Cerebellar nuclear complex (tissue), 1 donor: ENCODE data around the gene MPP1.
A peak's percentile ranks its signal among the peaks of the same experiment; 100 is the strongest.

ENCODE experiments used
- DNase-seq, 2 experiments: peaks; one replicate each; lab custom pipeline; 2025; lab: John Stamatoyannopoulos, UW

The MPP1 gene

DNA sequence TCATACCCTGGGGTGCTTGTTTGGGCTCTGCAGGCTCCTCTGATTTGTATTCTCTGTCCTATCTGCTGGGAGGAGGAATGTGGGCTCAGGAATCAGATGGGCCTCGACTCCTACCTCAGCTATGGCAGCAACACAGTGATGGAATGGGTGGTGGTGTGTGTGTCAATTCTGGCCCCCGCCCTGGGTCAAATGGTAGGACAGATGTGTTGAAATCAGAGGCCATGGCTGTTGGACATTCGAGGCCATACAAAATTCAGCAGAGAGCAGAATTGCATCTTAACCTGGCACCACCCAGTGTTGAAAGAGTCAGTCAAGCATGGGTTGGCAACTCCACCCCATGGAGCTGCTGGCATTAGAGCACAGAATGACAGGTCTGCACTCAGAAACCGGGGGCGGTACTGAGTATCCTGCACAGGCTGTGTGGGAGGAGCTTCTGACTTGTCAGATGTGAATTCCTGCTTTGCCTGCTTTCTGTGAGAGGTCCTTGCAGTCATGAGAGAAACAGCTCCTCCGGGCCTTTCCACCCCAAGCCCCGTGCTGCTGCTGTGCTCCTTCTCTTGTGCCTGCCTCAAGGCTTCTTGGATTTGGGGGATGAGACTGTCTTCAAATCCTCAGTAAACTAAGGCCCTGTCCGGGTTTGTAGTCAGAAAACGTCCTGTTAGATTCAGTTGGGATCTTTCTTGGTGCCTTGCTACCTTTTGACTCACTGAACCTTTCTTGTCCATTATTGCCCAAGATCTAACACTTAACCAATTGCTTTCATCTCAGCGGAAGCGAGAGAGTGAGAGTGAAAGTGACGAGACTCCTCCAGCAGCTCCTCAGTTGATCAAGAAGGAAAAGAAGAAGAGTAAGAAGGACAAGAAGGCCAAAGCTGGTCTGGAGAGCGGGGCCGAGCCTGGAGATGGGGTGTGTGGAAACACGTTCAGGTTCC is 29.6 kb downstream of the MPP1 start:
- DNase-seq = no peak

DNA sequence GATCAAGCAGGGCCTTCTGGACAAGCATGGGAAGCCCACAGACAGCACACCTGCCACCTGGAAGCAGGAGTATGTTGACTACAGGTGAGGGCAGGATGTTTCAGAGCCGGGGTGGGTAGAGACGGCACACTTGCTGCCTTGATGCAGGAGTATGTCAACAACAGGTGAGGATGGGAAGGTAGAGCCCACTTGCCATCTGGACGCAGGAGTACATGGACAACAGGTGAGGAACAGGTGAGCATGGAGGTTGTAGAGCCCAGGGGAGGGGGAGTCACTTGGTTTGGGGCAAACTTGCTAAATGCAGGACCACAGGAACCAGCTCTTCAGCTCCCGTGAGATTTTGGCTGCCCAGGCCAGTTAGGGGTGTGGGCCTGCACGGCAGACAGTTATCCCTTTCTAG is 30.7 kb downstream of the MPP1 start:
- no peak for DNase-seq

DNA sequence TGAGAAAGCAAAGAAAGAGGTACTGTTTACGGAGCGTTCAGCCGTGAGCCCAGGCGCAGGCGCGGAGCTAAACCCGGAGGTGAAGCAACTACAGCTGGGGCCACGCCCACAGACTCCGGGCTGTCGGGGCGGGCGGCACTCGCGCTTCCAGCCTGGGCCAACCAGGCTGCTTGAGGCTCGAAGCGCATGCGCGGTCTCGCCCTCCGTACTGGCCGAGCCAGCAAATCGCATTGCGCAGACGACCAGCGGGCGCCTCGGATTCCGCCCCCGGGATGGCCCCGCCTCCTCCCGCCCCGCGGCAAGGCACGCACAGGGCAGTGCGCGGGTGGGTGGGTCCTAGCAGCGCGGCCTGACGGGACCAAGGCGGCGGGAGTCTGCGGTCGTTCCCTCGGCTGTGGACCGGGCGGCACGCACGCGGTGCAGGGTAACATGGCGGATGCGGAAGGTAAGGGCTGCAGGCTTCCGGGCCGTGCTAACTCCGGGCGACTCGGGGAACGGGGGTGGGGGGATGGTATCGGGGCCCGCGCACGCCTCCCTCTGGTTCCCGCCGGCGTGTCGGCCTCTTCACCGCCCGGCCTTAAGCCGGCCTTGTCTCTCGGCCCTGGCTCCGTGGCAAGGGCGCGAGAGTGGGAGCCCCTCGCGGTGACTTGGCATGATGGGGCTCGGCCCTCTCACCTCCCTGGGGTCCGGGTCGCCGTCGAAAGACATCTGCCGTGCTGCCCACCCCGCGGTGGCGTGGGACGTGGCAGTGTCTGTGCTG is 42.6 kb downstream of the MPP1 start, which contains the start of gene DKC1:
DKC1 (plus strand) TSS at position 328 of the 760 bp plus-strand sequence; CDS start at position 430, 102 bp downstream.
- peak; percentile 20 to 77 for DNase-seq

DNA sequence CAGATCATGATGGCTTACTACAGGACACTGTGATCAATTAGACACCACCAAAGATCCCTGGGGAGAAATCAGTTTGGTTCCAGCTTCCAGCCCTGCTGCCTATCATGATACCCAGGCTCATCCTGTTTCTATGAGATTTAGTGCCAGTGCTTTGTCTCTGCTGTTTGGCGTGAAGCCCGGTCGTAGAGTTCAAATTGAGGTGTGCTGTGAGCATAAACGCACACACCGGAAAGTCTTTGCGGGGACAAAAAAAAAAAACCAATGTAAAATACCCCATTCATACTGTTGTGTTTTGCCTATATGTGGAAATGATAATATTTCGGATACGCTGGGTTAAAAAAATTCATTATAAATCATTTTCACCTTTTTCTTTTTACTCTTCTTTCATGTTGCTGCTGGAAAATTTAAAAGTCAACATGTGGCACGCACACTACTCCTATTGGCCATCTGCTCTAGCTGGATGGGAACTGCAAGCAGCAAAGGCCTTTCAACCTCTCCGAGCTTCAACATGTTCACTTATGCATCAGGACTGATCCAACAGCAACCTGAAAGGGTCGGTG is 43.2 kb downstream of the MPP1 start:
- no peak for DNase-seq

DNA sequence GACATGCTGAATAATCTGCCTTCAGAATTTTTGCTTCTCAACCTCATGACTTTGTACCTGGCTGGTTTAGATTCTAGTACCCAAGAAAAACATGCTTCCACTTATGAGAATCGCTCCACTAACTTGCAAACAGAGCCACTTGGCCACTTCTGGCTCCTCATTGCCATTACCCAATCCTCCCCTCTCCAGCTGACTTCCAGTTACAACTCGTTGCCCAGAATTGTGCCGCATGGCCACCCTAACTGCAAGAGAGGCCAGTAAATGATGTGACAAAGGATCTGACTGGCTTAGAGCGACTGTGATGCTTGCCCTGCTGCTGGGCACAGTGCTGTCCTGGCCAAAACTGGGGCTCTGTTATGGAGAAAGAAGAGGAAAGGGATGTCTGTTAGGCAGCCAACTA is 46.6 kb downstream of the MPP1 start:
- DNase-seq = no peak

DNA sequence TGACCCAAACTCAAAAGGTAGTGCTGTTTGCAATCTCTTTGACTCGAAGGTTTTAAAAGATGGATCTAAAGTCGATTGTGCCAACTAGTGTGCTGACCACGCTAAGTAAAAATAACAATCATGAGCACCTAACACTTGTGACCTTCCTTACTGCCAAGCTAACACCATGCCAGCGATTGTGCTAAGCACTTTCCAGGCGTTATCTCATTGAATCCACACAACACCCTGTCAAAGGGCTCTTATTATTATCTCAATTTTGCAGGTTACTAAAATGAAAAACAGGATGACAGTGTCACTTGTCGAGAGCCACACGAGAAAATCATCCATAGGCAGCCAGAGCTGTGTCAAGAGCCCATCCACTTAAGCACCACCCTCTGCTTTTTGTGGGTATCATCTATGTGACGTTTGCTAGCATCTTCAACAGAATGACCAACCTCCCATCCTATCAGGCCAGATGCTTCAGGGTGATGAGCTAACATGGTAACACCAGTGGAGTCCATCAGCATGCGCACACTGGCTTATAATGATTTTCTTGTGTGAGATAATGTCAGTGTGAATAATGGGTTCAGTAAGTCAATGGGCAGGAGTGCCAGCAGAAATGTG is 53.5 kb downstream of the MPP1 start:
- DNase-seq = no peak

DNA sequence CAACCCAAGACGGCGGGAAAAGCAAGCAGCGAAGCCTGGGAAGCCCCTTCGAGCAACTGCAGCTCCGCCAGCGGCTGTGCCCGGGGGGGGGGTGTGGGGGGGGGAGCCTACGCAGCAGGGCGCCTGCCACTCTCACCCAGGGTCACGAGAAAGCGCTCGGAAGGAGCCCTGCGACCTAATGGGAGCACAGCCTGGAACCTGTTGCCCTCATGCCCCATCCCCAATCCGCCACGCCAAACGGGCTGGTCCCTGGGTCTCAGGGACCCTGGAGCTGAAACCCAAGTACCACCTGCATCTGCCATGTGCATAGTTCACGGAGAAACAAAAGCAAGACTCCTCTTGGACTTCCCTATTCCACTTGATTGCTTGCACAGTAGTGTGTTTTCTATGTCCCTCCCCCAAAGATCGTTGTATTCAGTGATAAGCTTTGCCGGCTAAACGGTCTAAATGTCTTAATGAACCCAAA is 54.0 kb downstream of the MPP1 start:
- no peak for DNase-seq

DNA sequence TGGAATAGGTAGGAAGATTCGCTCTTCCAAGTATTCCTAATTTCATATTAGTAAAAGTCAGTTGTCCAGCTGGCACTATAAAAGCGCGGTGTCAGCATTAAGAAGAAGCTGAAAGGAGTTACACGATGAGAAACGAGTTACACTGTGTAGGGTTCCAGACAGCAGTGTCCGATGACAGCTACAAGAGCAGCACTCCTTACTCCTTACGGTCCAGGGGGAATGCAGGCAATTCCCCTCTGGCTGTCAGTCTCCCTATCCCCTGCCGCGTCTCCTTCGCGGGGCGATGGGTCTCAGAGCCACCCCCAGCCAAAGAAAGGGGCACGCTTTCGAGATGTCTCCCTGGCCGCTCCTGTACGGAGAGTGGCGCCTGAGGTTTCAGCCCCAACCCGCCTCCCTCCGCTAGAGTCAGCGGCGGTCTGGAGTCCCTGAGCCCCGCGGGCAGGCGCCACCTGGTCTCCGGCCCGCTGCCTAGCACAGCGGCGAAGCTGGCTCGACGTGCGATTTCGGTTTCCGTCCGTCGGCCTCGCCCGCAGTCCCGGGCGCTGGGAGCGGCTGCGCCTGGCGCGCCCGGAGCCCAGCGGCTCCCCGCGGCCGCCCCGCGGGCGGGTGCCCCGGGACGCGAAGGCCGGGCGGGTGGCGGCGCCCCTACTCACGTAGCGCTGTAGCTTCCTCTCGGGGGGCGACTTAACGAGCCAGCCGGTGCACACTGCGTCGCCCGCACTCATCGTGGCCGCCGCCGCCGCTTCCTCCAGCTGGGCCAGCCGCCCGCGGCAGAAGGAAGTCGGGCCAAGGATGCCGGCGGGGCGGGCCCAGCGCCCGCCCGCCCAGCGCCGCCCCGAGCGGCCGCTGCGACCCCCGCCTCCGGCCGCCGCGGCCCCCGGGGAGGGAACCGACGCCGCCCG is 54.7 kb downstream of the MPP1 start, which contains the start of gene GAB3:
GAB3 (minus strand) TSS at position 777 of the 902 bp plus-strand sequence; CDS start at position 725, 52 bp downstream.
- DNase-seq = no peak

DNA sequence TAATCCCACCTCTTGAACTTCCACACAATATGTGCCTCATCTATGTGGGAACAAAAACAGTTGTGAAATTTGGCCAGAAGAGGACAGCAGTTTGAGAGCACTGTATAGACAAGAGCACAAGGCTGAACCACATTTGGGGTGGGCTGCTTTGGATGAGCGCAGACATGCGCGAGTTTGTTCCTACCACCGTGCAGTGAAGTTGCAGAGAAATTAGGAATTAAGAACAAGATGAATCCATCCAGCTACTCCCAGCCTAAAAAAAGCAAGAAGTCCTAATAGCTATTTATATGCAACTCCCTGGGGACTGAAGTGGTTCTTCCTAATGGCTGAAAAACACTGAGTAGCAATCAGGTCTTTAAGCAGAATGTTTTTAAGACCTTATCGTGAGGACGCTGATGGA is 55.4 kb downstream of the MPP1 start:
- no peak for DNase-seq

DNA sequence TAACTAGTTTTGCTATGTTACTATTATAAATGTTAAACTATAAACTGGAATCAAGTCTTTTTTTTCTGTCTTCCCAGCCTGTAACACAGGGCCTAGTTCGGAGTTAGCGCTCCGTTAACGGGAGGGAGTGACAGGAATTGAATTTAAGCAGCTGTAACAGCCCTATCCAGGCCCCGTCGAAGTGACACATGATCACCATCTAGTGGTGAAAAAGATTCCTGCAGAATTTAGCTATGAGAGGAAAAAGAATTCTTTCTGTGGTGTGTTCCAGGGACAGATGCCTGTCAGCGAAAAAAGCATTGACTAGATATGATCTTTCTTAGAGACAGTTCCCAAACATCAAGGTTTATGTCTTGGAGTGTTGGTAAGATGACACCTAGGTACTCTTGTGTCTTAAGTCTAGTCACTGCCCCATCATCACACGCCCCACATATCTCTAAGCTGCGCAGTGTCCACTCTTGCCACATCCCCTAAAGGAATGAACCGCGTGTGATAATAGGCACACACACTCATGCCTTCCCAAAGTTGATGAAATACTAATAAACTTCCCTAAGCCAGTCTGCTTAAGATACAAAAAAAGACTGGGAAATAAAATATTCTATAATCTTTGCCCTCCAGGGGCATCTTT is 56.5 kb downstream of the MPP1 start:
- DNase-seq = no peak

DNA sequence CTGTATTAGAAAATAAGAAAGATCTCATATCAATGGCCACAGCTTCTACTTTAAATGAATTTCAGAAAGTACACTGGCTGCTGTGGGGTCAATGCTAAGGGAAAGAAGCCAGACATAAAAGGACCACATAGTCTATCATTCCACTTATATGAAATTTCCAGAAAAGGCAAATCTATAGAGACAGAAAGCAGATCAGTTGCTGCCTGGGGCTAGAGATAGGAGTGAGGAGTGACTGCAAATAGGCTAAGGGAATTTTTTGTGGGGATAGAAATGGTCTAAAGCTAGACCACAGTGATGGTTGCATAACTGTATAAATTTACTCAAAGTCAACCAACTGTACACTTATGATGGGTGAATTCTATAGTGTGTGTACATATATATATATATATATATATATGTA is 62.7 kb downstream of the MPP1 start:
- DNase-seq = no peak

DNA sequence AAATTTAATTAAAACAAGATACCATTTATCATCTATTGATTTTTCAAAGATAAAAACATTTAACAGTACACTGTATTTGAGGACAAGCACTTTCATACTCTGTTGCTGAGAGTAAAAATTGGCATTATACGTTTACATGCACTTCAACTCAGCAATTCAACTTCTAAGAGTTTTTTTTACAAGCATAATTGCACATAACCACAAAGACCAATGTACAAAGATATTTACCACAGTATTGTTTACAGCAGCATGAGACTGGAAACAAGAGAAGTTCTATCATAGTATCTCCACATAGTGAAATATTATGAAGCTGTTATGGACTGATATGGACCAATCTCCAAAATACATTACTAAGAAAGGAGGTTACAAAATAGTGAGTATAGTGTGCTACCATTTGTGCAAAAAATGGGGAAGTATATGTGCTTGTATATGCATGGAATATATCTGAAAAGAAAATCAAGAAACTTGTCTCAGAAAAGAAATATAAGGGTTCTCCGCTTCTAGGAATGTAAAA is 65.3 kb downstream of the MPP1 start:
- no peak for DNase-seq

DNA sequence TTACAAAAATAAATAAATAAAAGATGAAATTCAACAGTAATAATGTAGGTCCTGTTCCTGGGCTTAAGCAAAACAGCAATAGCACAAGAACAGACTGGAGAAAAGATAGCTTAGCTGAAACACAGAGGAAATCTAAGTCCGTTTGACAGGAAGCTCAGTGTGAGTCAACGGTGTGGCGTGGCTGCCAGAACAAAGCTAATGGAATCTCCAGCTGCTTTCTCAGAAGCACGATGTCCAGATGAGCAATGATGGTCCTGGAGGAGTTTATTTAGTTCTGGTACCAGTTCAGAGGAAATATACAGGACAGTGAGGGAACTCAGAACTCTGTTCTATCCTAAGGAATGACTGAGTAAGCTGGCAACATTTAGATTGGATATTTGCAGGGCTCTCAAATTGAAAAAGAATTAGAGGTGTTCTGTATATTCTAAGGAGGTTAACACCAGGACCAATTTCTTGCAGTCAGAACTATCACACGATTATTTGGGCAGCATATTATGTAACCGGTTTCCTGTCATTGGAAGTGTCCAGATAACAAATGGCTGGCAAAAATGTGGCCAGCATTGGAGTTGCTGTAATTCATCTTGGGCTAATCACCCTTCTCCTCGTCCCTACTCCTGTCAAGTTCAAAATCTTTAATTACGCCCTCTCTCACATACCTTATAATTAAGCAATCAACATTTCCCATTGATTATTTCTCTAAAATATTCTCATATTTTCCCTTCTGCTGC is 67.1 kb downstream of the MPP1 start:
- no peak for DNase-seq

DNA sequence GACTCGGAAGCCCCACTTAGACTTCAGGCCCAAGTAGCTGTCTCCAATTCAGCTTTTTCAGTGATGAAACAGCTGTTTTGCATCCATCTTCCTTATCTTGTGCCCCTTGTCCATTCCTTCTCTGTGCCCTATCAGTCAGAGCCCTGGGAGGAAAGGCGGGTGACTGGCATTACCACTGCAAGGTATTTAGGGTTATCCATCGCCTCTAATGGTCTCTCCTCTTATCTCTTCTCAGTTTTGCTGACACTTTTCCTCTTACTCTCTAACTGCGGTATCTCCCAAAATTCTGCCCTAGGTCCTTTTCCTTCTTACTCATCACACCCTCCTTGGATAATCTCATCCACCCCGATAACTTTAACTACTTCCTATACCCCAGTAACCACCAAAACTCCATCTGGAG is 68.1 kb downstream of the MPP1 start:
- no peak for DNase-seq

DNA sequence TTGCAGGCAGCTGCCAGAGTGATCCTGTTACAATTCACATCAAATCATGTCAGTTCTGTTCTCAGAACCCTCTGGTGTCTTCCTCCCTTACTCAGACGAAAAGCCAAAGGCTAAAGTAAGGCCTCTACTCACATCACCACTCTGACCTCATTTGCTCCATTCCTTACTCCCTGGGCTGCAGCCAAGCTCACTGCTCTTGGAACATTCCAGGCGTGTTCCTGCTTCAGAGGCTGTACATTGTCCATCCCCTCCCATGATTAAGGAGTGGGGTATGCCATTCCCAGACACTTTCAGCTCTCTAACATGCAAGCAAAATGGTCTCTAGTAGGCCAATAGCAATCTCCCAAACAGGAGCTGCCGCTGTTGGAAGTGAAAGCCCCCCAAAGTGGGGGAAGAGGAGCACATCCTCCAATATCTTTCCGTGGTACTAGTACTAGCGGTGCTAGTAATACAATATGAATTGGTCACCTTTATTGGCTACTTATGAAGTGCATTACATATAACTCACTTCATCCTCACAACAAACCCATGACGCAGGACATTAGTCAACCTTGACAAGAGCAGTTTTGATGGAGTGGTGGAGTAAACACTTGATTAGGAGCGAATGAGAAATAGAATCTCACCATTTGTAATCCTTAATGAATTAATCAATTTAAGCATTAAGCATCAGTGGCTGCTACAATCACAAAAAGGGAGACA is 69.4 kb downstream of the MPP1 start:
- DNase-seq = no peak

DNA sequence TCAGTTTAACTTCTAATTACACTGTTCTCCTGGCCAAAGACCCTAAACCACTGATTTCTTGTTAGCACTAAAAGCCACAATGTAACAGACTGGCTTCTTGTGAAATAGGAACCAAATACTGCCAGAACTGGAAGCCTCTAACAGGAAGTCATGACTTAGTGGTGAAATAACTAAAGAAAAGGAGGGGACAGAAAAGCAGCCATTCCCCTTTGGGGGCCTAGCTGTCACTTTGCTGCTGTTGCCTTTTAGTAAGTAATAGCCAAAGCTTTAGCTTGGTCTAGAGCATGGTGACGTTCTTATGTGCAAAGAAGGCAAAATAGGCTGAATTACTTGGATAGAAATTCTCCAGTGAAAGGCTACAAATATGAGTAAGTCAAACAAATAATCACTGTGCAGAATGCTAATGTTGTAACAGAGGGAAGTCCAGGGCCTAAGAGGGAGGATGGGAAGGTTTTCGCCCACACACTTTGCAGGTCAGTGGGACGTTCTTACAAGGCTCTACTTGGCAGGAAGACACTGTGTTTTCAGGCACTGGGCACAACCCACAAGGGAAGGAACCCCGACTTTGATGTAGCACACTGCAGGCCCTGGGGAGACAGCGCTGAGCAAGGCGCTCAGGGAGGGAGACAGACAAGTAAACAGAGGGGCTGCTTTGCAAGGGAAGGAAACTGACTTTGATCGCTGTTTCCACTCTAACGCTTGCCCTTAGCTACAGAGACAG is 71.1 kb downstream of the MPP1 start:
- DNase-seq = no peak

DNA sequence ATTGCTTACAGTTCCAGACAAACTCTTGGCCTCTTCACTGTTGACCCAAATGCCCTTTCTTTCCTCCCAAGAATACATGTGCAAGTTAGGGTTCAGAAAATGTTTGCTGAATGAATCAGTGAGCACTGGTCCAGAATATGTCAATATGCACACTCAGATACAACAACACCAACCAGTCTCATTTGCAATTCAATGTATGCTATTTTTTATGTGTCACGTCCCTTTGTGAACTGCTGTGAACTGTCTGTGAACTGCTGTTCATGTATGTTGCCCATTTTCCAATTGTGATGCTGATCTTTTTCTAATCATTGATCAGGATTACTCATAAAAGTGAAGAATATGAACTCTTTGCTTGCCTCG is 72.2 kb downstream of the MPP1 start:
- DNase-seq = no peak

DNA sequence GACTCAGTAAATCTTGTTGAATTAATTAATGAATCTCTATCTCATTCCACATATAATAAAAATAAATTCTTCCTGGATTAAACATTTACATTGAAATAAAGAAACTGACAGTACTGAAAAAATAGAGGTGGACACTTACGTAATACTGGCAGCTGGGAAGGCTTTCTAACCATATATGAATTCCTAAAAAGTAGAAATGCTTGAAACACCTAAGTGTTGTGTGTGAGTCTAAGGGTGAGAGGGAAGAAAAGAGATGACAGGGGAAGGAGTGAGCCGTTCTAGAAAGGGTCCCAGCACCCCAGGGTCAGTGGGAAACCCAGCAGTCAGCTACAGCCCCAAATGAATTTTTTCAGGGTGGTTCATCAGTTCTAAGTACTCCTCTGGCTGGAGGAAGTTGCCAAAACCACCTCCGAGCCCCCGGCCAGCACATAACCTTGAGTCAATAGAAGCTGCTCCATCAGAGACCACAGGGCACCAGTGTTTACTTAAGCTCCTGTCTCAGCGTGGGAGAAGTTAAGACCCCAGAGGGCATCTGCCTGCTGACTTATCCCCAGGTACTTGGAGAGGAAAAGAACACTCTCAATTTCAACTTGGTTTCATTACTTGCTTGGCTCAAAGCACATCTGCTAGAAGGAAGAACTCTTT is 72.7 kb downstream of the MPP1 start:
- DNase-seq = no peak
